Skin epidermis (tissue), 12 donors: Measurements from ENCODE around the gene CCR6.
A peak's percentile ranks its signal among the peaks of the same experiment; 100 is the strongest.

Source experiments
- H3K27ac ChIP-seq, 21 experiments: fragments of 200-600 bp; sonication (generic) in 11 of 21; one replicate each; pipeline ENCODE4 v1.5.0; 2020; ENCODE audit warnings: mild to moderate bottlenecking in 3 of 21, inconsistent platforms in 2 of 21, moderate library complexity in 2 of 21
- H3K4me3 ChIP-seq, 7 experiments: fragments of 200-600 bp; sonication (generic) in 2 of 7; one replicate each; pipeline ENCODE4 v1.5.0; 2020; ENCODE audit warnings: inconsistent platforms in 2 of 7, mild to moderate bottlenecking in 2 of 7, moderate library complexity in 1 of 7

Gene CCR6

GRCh38 chr6:167134448-167135328 is 11.8 kb downstream of the CCR6 start:
- H3K4me3 ChIP-seq, result no peak overlapping the region

DNA sequence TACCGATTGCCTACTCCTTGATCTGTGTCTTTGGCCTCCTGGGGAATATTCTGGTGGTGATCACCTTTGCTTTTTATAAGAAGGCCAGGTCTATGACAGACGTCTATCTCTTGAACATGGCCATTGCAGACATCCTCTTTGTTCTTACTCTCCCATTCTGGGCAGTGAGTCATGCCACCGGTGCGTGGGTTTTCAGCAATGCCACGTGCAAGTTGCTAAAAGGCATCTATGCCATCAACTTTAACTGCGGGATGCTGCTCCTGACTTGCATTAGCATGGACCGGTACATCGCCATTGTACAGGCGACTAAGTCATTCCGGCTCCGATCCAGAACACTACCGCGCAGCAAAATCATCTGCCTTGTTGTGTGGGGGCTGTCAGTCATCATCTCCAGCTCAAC is 13.5 kb downstream of the CCR6 start:
- Histone ChIP-seq H3K4me3 (no peak overlapping the region), H3K27ac (no peak overlapping the region)

More at GRCh38 chr6:167134448-167135328, 11.8 kb downstream of the CCR6 start:
- H3K27ac ChIP-seq, result no peak overlapping the region

GRCh38 chr6:167137081-167137480 is 14.2 kb downstream of the CCR6 start:
- no peak overlapping the region for H3K27ac ChIP-seq
- H3K4me3 ChIP-seq, result no peak overlapping the region

- no peak overlapping the region for H3K4me3 ChIP-seq
- no peak overlapping the region for H3K27ac ChIP-seq
Observed at GRCh38 chr6:167137881-167138280, 15.0 kb downstream of the CCR6 start.

GRCh38 chr6:167139761-167140160 is 16.9 kb downstream of the CCR6 start:
- Histone ChIP-seq H3K4me3 (no peak overlapping the region), H3K27ac (no peak overlapping the region)

GRCh38 chr6:167140589-167141474 is 17.9 kb downstream of the CCR6 start:
- H3K4me3 ChIP-seq, result no peak overlapping the region
- peak overlapping the region in 1 of 21 experiments; percentile 30 for H3K27ac ChIP-seq

- Histone ChIP-seq H3K27ac (no peak overlapping the region), H3K4me3 (no peak overlapping the region)
Observed at GRCh38 chr6:167141667-167142432, 19.0 kb downstream of the CCR6 start.

DNA sequence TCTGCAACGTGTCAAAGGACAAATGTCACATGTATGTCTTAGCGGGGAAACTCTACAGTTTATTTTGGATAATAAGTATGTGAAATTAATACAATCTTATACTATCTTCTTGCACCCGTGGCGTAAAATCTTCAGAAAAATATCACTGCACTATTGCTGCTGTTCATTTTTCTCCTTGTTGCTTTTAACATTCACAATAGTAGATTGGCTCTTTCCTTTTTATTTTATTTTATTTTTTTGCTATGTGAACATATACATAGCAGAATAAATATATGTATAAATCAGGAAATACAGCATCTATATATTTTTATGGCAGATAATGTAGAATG is 19.5 kb downstream of the CCR6 start:
- no peak overlapping the region for H3K27ac ChIP-seq

DNA sequence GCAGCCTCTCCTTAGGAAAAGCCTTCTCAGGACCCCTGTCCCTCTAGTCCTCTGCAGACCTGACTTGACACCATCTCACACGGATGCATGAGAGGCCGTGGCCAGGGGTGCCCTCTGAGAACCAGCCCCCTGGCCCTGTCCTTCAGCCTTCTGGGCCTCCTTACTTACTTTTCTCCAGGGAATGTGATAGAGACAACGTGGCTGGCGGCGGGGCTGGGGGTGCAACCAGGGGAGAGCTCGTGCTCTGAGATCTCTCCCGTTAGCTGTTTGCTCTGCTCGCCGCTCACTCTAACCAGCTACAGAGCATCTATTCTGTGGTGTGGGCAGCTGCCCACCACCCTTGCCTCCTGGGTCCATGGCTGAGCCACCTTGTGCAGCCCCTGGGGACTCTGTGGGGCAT is 20.1 kb downstream of the CCR6 start:
- no peak overlapping the region for H3K27ac ChIP-seq

More for the DNA sequence above, 19.5 kb downstream of the CCR6 start:
- H3K4me3 ChIP-seq, result no peak overlapping the region

DNA sequence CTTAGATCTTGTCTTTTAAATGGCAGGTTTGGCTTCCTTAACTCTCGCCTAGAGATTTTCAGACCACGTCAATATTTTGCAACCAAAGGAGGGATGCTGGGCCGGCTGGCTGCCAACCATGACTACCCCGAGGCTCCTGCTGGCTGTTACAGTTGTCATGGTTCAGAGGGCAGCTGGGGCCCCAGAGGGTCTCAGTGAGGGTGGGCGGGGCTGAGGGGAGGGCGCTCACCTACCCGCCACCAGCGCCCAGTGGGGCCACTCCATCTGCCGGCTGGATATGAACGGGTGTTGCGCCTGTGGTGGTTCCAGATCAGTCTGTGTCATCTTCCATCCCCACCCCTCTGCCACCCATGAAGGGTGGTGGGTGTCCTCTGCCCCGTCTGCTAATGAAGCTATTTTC is 22.6 kb downstream of the CCR6 start:
- H3K4me3 ChIP-seq, result no peak overlapping the region

More for the DNA sequence above, 20.1 kb downstream of the CCR6 start:
- H3K4me3 ChIP-seq, result no peak overlapping the region

GRCh38 chr6:167146135-167146534 is 23.2 kb downstream of the CCR6 start:
- no peak overlapping the region for H3K27ac ChIP-seq
- no peak overlapping the region for H3K4me3 ChIP-seq

More for the DNA sequence above, 22.6 kb downstream of the CCR6 start:
- H3K27ac ChIP-seq, result no peak overlapping the region

- Histone ChIP-seq H3K27ac (no peak overlapping the region), H3K4me3 (no peak overlapping the region)
Observed at GRCh38 chr6:167146977-167147376, 24.1 kb downstream of the CCR6 start.

- Histone ChIP-seq H3K4me3 (no peak overlapping the region), H3K27ac (no peak overlapping the region)
Observed at GRCh38 chr6:167148021-167148420, 25.1 kb downstream of the CCR6 start.

- Histone ChIP-seq H3K4me3 (no peak overlapping the region), H3K27ac (no peak overlapping the region)
Observed at GRCh38 chr6:167148997-167149396, 26.1 kb downstream of the CCR6 start.

- Histone ChIP-seq H3K4me3 (no peak overlapping the region), H3K27ac (no peak overlapping the region)
Observed at GRCh38 chr6:167150941-167151549, 28.1 kb downstream of the CCR6 start.

DNA sequence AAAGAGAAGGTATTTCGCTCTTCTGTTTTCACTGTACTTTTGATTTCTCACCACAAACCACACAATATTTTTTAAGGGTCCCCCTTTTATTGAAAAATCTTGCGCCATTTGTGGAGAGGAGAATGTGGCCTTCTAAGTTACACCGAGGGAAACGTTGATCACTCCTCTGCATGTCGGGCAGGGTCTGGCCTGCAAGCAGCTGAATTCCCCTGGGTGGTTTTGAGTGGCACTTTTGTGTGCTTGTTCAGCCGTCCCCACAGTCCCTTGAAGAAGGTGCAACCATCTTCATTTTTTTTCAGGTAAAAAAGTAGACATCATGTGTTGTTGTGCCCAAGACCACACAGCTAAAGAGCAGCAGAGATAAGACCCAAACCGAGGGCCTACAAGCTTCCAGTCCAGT is 28.8 kb downstream of the CCR6 start:
- Histone ChIP-seq H3K4me3 (no peak overlapping the region), H3K27ac (peak overlapping the region in 2 of 21 experiments; percentile 23 to 28)

- no peak overlapping the region for H3K4me3 ChIP-seq
- peak overlapping the region in 3 of 21 experiments; percentile 14 to 55 (median 39) for H3K27ac ChIP-seq
Observed at GRCh38 chr6:167152862-167153261, 30.0 kb downstream of the CCR6 start.

GRCh38 chr6:167153521-167153959 is 30.6 kb downstream of the CCR6 start:
- peak overlapping the region in 1 of 7 experiments; percentile 9 for H3K4me3 ChIP-seq

GRCh38 chr6:167154291-167154690 is 31.4 kb downstream of the CCR6 start:
- no peak overlapping the region for H3K4me3 ChIP-seq
- H3K27ac ChIP-seq, result no peak overlapping the region

More at GRCh38 chr6:167153521-167153959, 30.6 kb downstream of the CCR6 start:
- peak overlapping the region in 4 of 21 experiments; percentile 14 to 55 (median 38) for H3K27ac ChIP-seq
